Uterus (tissue), 2 donors: ENCODE results near the gene TUBB4B.
"Not testable (repeated sequence)": the region's sequence is repeated elsewhere in the genome, so short reads cannot be mapped to it uniquely, and the experiment has no call there.

Experiments
- CTCF ChIP-seq, 4 experiments: fragments of 200-600 bp in 2 of 4; fragments of 450-650 bp in 2 of 4; sonication (generic) in 2 of 4; IDR thresholded peaks; one replicate each; pipeline ENCODE4 v1.5.1; 2016 to 2019; ENCODE audit warnings: antibody characterized with exemption in 4 of 4, mild to moderate bottlenecking in 2 of 4, moderate library complexity in 1 of 4
- POLR2A ChIP-seq, 2 donors: fragments of 450-650 bp; IDR thresholded peaks; one replicate each; pipeline ENCODE4 v1.6.1; 2016; ENCODE audit warnings: antibody characterized with exemption in 2 of 2, mild to moderate bottlenecking in 1 of 2, moderate library complexity in 1 of 2

DNA sequence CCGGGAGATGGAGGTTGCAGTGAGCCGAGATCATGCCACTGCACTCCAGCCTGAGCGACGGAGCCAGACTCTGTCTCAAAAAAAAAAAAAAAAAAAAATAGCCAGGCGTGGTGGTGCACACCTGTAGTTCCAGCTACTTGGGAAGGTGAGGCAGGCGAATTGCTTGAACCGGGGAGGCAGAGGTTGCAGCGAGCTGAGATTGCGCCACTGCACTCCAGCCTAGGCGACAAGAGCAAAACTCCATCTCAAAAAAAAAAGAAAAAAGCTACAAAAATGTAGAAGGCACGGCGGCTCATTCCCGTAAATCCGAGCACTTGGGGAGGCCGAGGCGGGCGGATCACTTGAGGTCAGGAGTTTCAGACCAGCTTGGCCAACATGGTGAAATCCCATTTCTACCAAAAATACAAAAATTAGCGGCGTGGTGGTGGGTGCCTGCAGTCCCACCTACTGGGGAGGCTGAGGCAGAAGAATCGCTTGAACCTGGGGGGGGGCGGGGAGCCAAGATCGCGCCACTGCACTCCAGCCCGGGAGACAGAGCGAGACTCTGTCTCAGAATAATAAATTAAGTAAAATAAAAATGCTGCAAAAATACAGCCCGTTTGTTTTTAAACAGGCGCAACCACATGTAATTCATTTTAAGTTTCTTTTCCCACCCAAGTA lies 1.4 kb upstream of the TUBB4B start:
- TF ChIP-seq CTCF, POLR2A (IDR thresholded peaks at IDR 0.05): not testable (repeated sequence)
